AG04450 (cell line): ENCODE results near the gene CHN1. TPM values are rescaled to one million over a fixed set of nuclear protein-coding genes. Genes with fewer than 3 reads are reported as not detected.

Source experiments
- CTCF ChIA-PET: fragments of 300-600, 350-600 bp; formaldehyde crosslinking; extraction: SDS; loops from one replicate; lab custom pipeline; 2022; ENCODE audit warnings: antibody characterized with exemption, inconsistent platforms; lab: Charles Lee
- POLR2A ChIA-PET: fragments of 350-600 bp; formaldehyde crosslinking; extraction: SDS; loops from one replicate; lab custom pipeline; 2021; ENCODE audit warnings: antibody characterized with exemption, inconsistent platforms; lab: Yijun Ruan, JAX
- DNase-seq: peaks from one replicate; pipeline ENCODE4 v3.0.0-alpha.2; 2011; ENCODE audit warnings: low read depth, low spot score
- H3K27ac ChIP-seq: one replicate; pipeline ENCODE4 v1.5.1; 2012; ENCODE audit warnings: low read depth, low read length, control low read depth
- H3K27me3 ChIP-seq: one replicate; pipeline ENCODE4 v1.6.0; 2012; ENCODE audit warnings: low read length; ENCODE audit not compliant: control insufficient read depth, insufficient read depth
- H3K4me3 ChIP-seq: 2 replicates; pipeline ENCODE4 v1.5.1; 2011; ENCODE audit warnings: mild to moderate bottlenecking, low read depth, low read length, control low read depth
- H3K9me3 ChIP-seq: 2 replicates; pipeline ENCODE4 v1.5.1; 2012; ENCODE audit warnings: low read length; ENCODE audit not compliant: control insufficient read depth, insufficient read depth
- polyA plus RNA-seq: library from polyadenylated mRNA; depleted of rRNA; stranded (reverse); fragments of >200 nt; gene quantifications from 2 replicates; pipeline ENCODE4 v1.2.3, GENCODE V29; 2011
- TF ChIP-seq, protein P1 (sequence below): IDR thresholded peaks from 2 replicates; pipeline ENCODE4 v1.5.1; 2011; ENCODE audit warnings: low read depth, low read length, control low read depth, inconsistent platforms

The CHN1 gene
- polyA plus RNA-seq, 1 experiment, result 258 TPM

DNA sequence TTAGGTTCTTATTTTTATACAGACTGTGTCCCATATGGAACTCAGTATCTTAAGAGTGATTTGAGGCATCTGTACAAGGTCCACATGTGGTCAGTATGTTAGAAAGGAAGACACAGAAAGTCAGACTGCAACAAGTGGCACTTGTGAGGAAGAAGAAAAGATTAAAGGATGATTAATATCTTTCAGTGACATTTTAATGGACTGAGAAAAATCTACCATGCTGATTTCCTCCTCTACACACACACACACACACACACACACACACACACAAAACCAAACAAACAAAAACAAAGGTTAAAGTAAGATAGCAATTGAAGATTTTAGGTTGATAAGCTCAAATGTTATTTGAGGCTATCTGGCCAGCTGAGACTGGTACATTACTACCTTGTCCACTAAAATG lies 146.4 kb downstream of the CHN1 start:
- no peak for DNase-seq
- TF ChIP-seq, protein P1, sequence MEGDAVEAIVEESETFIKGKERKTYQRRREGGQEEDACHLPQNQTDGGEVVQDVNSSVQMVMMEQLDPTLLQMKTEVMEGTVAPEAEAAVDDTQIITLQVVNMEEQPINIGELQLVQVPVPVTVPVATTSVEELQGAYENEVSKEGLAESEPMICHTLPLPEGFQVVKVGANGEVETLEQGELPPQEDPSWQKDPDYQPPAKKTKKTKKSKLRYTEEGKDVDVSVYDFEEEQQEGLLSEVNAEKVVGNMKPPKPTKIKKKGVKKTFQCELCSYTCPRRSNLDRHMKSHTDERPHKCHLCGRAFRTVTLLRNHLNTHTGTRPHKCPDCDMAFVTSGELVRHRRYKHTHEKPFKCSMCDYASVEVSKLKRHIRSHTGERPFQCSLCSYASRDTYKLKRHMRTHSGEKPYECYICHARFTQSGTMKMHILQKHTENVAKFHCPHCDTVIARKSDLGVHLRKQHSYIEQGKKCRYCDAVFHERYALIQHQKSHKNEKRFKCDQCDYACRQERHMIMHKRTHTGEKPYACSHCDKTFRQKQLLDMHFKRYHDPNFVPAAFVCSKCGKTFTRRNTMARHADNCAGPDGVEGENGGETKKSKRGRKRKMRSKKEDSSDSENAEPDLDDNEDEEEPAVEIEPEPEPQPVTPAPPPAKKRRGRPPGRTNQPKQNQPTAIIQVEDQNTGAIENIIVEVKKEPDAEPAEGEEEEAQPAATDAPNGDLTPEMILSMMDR, result no peak
- ChIA-PET CTCF (interaction anchor here (1.0 kb wide), 1 partner anchor 88 kb away, joined by 3 read pairs; no protein-coding TSS in a partner anchor), POLR2A (no interaction called here)
- H3K9me3 ChIP-seq, result no peaks in the 10 kb centered on the region
- H3K27ac ChIP-seq, result no peak overlapping the region
- no peak overlapping the region for H3K4me3 ChIP-seq
- no peaks in the 10 kb centered on the region for H3K27me3 ChIP-seq

GRCh38 chr2:174856447-174856846 lies 148.7 kb downstream of the CHN1 start:
- no peak for DNase-seq
- CTCF ChIA-PET, result no interaction called here
- no peaks in the 10 kb centered on the region for H3K27me3 ChIP-seq
- TF ChIP-seq, protein P1, result no peak
- no peak overlapping the region for H3K27ac ChIP-seq
- H3K9me3 ChIP-seq, result no peaks in the 10 kb centered on the region
- H3K4me3 ChIP-seq, result no peak overlapping the region
- POLR2A ChIA-PET, result no interaction called here

DNA sequence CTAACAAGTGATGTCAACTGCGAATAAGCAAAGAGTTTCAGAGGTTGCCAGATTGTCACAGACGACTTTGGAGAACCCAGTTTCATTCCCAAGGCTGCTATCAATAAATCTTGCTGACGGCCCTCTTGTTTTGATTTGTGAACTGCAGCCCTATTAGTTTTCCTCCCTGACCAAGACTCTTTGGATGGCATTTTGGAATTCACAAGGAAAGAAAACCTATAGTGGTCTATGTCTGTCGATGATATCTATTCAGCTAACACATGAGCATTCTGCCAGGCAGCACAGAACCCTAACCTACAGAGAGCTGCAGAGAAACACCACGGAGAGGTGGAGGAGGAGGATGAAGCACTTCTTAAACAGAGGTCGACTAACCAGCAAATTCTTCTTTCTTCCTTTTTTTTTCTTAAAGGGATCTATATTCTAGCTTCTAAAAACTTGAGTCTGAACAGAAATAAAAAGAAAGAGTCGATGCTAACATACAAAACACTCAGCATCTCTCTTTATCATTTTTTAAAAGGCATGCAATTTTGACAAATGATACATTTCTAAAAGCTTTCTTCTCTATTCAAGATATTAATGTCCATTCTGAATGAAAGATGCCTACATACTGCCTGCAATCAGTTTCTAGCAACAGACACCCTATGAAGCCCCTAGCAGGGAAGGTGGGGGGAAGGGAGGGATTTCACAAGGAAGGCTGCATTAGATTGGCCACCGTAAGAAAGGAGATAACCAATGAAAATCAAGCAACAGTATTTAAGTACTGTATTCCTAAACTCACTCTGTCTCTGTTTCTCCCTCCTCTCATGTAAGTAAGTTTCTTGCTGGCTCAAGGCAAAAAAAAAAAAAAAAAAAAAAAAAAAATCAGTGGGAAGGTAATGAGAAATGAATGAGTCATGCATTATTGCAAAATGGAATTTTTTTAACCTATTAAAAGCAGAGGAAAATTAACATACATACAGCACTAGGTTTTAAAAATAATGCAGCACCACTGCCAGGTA lies 157.9 kb downstream of the CHN1 start:
- H3K27ac ChIP-seq, result peak overlapping the region; percentile 49
- no peaks in the 10 kb centered on the region for H3K9me3 ChIP-seq
- TF ChIP-seq, protein P1, result no peak
- CTCF ChIA-PET, result interaction anchor here (1.1 to 2.2 kb wide), 3 partner anchors 75 to 138 kb away, joined by 5 to 13 read pairs (median 5); no protein-coding TSS in a partner anchor
- H3K4me3 ChIP-seq, result peak overlapping the region; percentile 70
- POLR2A ChIA-PET, result interaction anchor here (0.6 kb wide), 1 partner anchor 11 kb away, joined by 3 read pairs; no protein-coding TSS in a partner anchor
- no peaks in the 10 kb centered on the region for H3K27me3 ChIP-seq
- DNase-seq, result peak; percentile 78

GRCh38 chr2:174846218-174846617 lies 159.0 kb downstream of the CHN1 start:
- CTCF ChIA-PET, result interaction anchor here (2.0 to 2.2 kb wide), 2 partner anchors 74 to 97 kb away, joined by 5 to 13 read pairs; no protein-coding TSS in a partner anchor
- H3K9me3 ChIP-seq, result no peaks in the 10 kb centered on the region
- no peak overlapping the region for H3K27ac ChIP-seq
- peak overlapping the region; percentile 70 for H3K4me3 ChIP-seq
- TF ChIP-seq, protein P1, result no peak
- no peaks in the 10 kb centered on the region for H3K27me3 ChIP-seq
- DNase-seq, result no peak
- POLR2A ChIA-PET, result interaction anchor here (0.9 to 1.0 kb wide), 2 partner anchors 10 to 39 kb away, joined by 3 to 4 read pairs; no protein-coding TSS in a partner anchor
